Activated T-cell treated with anti-CD3 and anti-CD28 coated beads, Interleukin-2, amount 50 U/mL, for 4 hours (primary cell): ENCODE data around the gene APC2. TPM values are rescaled to one million over a fixed set of nuclear protein-coding genes. Genes with fewer than 3 reads are reported as not detected.
A peak's percentile ranks its signal among the peaks of the same experiment; 100 is the strongest.

Source experiments
- ATAC-seq, 2 donors: fragments of 200-7000 bp; cut with Tn5 transposase; one replicate each; pipeline ENCODE4 v1.10.0; 2021
- DNase-seq: peaks from one replicate; pipeline ENCODE4 v3.0.0-alpha.2; 2020
- H3K27me3 Mint-ChIP-seq: one replicate; pipeline ENCODE4 v1.8.0; 2021; ENCODE audit warnings: low read depth, mixed read lengths
- H3K36me3 Mint-ChIP-seq: one replicate; pipeline ENCODE4 v1.8.0; 2022; ENCODE audit warnings: mixed read lengths; ENCODE audit not compliant: insufficient read depth
- H3K4me1 Mint-ChIP-seq: one replicate; pipeline ENCODE4 v1.8.0; 2021; ENCODE audit warnings: low read depth, mixed read lengths
- H3K4me3 Mint-ChIP-seq: one replicate; pipeline ENCODE4 v1.8.0; 2021; ENCODE audit warnings: mild to moderate bottlenecking, moderate library complexity, mixed read lengths
- H3K9me3 Mint-ChIP-seq: one replicate; pipeline ENCODE4 v1.8.0; 2021; ENCODE audit warnings: mixed read lengths
- total RNA-seq, 3 donors: library from RNA; stranded (reverse); gene quantifications; one replicate each; pipeline ENCODE4 v1.2.1, GENCODE V29; 2021

The APC2 gene
- total RNA-seq: under 1 TPM; 0.13 to 0.45 (median 0.16) TPM

- Mint-ChIP-seq H3K36me3 (peaks cover 1% of the 10 kb centered on the region), H3K27me3 (peaks cover 62% of the 10 kb centered on the region), H3K9me3 (no peaks in the 10 kb centered on the region), H3K4me3 (peak within 1 kb of the TSS; percentile 5), H3K4me1 (peaks cover 19% of the 10 kb centered on the region)
- DNase-seq: no peak
- peak; percentile 26 to 35 for ATAC-seq
Measured at GRCh38 chr19:1449467-1450442, at the start of gene APC2. Gene APC2 (plus strand): TSS chr19:1450121. CDS start chr19:1453002, 2,881 bp downstream.

GRCh38 chr19:1400281-1401137, 49.4 kb upstream of the APC2 start:
- Mint-ChIP-seq H3K4me1 (peaks cover 11% of the 10 kb centered on the region), H3K4me3 (peak overlapping the region; percentile 73), H3K36me3 (no peaks in the 10 kb centered on the region), H3K9me3 (no peaks in the 10 kb centered on the region), H3K27me3 (peaks cover 5% of the 10 kb centered on the region)
- ATAC-seq (peak; percentile 32 to 39), DNase-seq (no peak)

- peak; percentile 86 to 87 for ATAC-seq
- no peaks in the 10 kb centered on the region for H3K36me3 Mint-ChIP-seq
- H3K4me3 Mint-ChIP-seq: peak within 1 kb of the TSS; percentile 73
- peaks cover 5% of the 10 kb centered on the region for H3K27me3 Mint-ChIP-seq
- H3K4me1 Mint-ChIP-seq: peaks cover 9% of the 10 kb centered on the region
- no peaks in the 10 kb centered on the region for H3K9me3 Mint-ChIP-seq
- peak; percentile 50 for DNase-seq
Measured at GRCh38 chr19:1401138-1401888, 48.6 kb upstream of the APC2 start, which contains the start of gene GAMT. Gene GAMT (minus strand): TSS chr19:1401542. CDS start chr19:1401476, 66 bp downstream.

- peaks cover 5% of the 10 kb centered on the region for H3K27me3 Mint-ChIP-seq
- ATAC-seq (no peak), DNase-seq (no peak)
- no peaks in the 10 kb centered on the region for H3K36me3 Mint-ChIP-seq
- H3K9me3 Mint-ChIP-seq: no peaks in the 10 kb centered on the region
- peak overlapping the region; percentile 53 for H3K4me3 Mint-ChIP-seq
- H3K4me1 Mint-ChIP-seq: peaks cover 11% of the 10 kb centered on the region
Measured at GRCh38 chr19:1401889-1402217, 48.1 kb upstream of the APC2 start.

GRCh38 chr19:1402411-1403070, 47.4 kb upstream of the APC2 start:
- H3K9me3 Mint-ChIP-seq: no peaks in the 10 kb centered on the region
- ATAC-seq: no peak

GRCh38 chr19:1406774-1407527, 43.0 kb upstream of the APC2 start:
- Mint-ChIP-seq H3K4me1 (peaks cover 44% of the 10 kb centered on the region), H3K27me3 (peaks cover 5% of the 10 kb centered on the region), H3K9me3 (no peaks in the 10 kb centered on the region), H3K36me3 (peaks cover 10% of the 10 kb centered on the region), H3K4me3 (peak overlapping the region; percentile 74)
- ATAC-seq: peak; percentile 77 to 78
- peak; percentile 99 for DNase-seq

More at GRCh38 chr19:1402411-1403070, 47.4 kb upstream of the APC2 start:
- peaks cover 5% of the 10 kb centered on the region for H3K27me3 Mint-ChIP-seq
- no peaks in the 10 kb centered on the region for H3K36me3 Mint-ChIP-seq
- peak overlapping the region; percentile 47 for H3K4me3 Mint-ChIP-seq
- peaks cover 11% of the 10 kb centered on the region for H3K4me1 Mint-ChIP-seq
- DNase-seq: no peak

GRCh38 chr19:1407528-1408299, 42.2 kb upstream of the APC2 start, which contains the start of gene DAZAP1:
Gene DAZAP1 (plus strand): TSS chr19:1407586. CDS start chr19:1407774, 188 bp downstream.
- peaks cover 10% of the 10 kb centered on the region for H3K36me3 Mint-ChIP-seq
- peak; percentile 39 to 40 for ATAC-seq
- peak within 1 kb of the TSS; percentile 96 for H3K4me3 Mint-ChIP-seq
- H3K27me3 Mint-ChIP-seq: peaks cover 4% of the 10 kb centered on the region
- DNase-seq: peak; percentile 36
- no peaks in the 10 kb centered on the region for H3K9me3 Mint-ChIP-seq
- peaks cover 48% of the 10 kb centered on the region for H3K4me1 Mint-ChIP-seq

GRCh38 chr19:1408300-1409203, 41.4 kb upstream of the APC2 start:
- H3K27me3 Mint-ChIP-seq: peaks cover 2% of the 10 kb centered on the region
- peaks cover 11% of the 10 kb centered on the region for H3K36me3 Mint-ChIP-seq
- ATAC-seq (peak; percentile 21 to 27), DNase-seq (peak; percentile 50)
- peaks cover 51% of the 10 kb centered on the region for H3K4me1 Mint-ChIP-seq
- H3K4me3 Mint-ChIP-seq: peak overlapping the region; percentile 96
- H3K9me3 Mint-ChIP-seq: no peaks in the 10 kb centered on the region

- H3K4me1 Mint-ChIP-seq: peaks cover 57% of the 10 kb centered on the region
- no peak for DNase-seq
- H3K4me3 Mint-ChIP-seq: peak overlapping the region; percentile 96
- no peak for ATAC-seq
- no peaks in the 10 kb centered on the region for H3K27me3 Mint-ChIP-seq
- peaks cover 11% of the 10 kb centered on the region for H3K36me3 Mint-ChIP-seq
- no peaks in the 10 kb centered on the region for H3K9me3 Mint-ChIP-seq
Measured at GRCh38 chr19:1409204-1410005, 40.5 kb upstream of the APC2 start.

- Mint-ChIP-seq H3K4me1 (peaks cover 63% of the 10 kb centered on the region), H3K4me3 (peak overlapping the region; percentile 96), H3K9me3 (no peaks in the 10 kb centered on the region), H3K27me3 (no peaks in the 10 kb centered on the region), H3K36me3 (peaks cover 11% of the 10 kb centered on the region)
- ATAC-seq: no peak
- no peak for DNase-seq
Measured at GRCh38 chr19:1410136-1410786, 39.7 kb upstream of the APC2 start.
